ENCODE measurements around the gene DFFA.

Gene DFFA

GRCh38 chr1:10516925-10517676 lies 44.8 kb upstream of the DFFA start:
- no peak for DNase-seq (ENCODE audit: extremely low spot score)
- CTCF ChIA-PET: interaction anchor here (1.6 kb wide), 1 partner anchor 10 kb away, joined by 8 read pairs; no protein-coding TSS in a partner anchor
- POLR2A ChIA-PET: interaction anchor here (0.5 kb wide), 1 partner anchor 469 kb away, joined by 4 read pairs; no protein-coding TSS in a partner anchor
- no peak for TF ChIP-seq CTCF (IDR thresholded peaks at IDR 0.05; ENCODE audit: control extremely low read depth, extremely low read depth, low read depth, missing control alignments)

- TF ChIP-seq CTCF (IDR thresholded peaks at IDR 0.05; ENCODE audit: control extremely low read depth, extremely low read depth, low read depth, missing control alignments): no peak
- POLR2A ChIA-PET: no interaction called here
- CTCF ChIA-PET: interaction anchor here (0.9 to 1.6 kb wide), 2 partner anchors 9 to 17 kb away, joined by 3 to 8 read pairs; no protein-coding TSS in a partner anchor
- no peak for DNase-seq (ENCODE audit: extremely low spot score)
Measured at GRCh38 chr1:10515976-10516750, 43.8 kb upstream of the DFFA start.

- no peak for TF ChIP-seq CTCF (IDR thresholded peaks at IDR 0.05; ENCODE audit: control extremely low read depth, extremely low read depth, low read depth, missing control alignments)
- CTCF ChIA-PET: interaction anchor here (0.9 kb wide), 1 partner anchor 17 kb away, joined by 3 read pairs; no protein-coding TSS in a partner anchor
- DNase-seq (ENCODE audit: extremely low spot score): no peak
- POLR2A ChIA-PET: no interaction called here
Measured at GRCh38 chr1:10515301-10515975, 43.1 kb upstream of the DFFA start.

- ChIA-PET POLR2A (no interaction called here), CTCF (interaction anchor here (0.9 to 2.9 kb wide), 7 partner anchors 9 to 353 kb away, joined by 3 to 22 read pairs (median 4); no protein-coding TSS in a partner anchor)
- DNase-seq (ENCODE audit: extremely low spot score): no peak
- TF ChIP-seq CTCF (IDR thresholded peaks at IDR 0.05; ENCODE audit: control extremely low read depth, extremely low read depth, low read depth, missing control alignments): peak; percentile 35
Measured at GRCh38 chr1:10514490-10515235, 42.3 kb upstream of the DFFA start.

GRCh38 chr1:10513199-10513598 lies 40.9 kb upstream of the DFFA start:
- TF ChIP-seq CTCF (IDR thresholded peaks at IDR 0.05; ENCODE audit: control extremely low read depth, extremely low read depth, low read depth, missing control alignments): no peak
- POLR2A ChIA-PET: no interaction called here
- no peak for DNase-seq (ENCODE audit: extremely low spot score)
- CTCF ChIA-PET: interaction anchor here (0.7 to 2.9 kb wide), 6 partner anchors 15 to 178 kb away, joined by 3 to 22 read pairs (median 3); no protein-coding TSS in a partner anchor
